Effector memory CD8-positive, alpha-beta T cell (primary cell): ENCODE measurements around the gene GPHN.

Experiments
- ATAC-seq: fragments of 150-1000 bp; cut with Tn5 transposase; replicated peaks from 2 replicates; pipeline ENCODE4 v1.10.0; 2021; ENCODE audit warnings: mild to moderate bottlenecking, moderate library complexity
- DNase-seq, 3 experiments: peaks; one replicate each; pipeline ENCODE4 v3.0.0; 2021
- H3K27ac Mint-ChIP-seq, 2 donors: one replicate each; pipeline ENCODE4 v1.8.0; 2022; ENCODE audit warnings: mild to moderate bottlenecking in 2 of 2, mixed read lengths in 2 of 2, moderate library complexity in 2 of 2
- H3K27me3 Mint-ChIP-seq, 2 donors: one replicate each; pipeline ENCODE4 v1.8.0; 2022; ENCODE audit warnings: mixed read lengths in 2 of 2
- H3K36me3 Mint-ChIP-seq: one replicate; pipeline ENCODE4 v1.8.0; 2022; ENCODE audit warnings: mild to moderate bottlenecking, moderate library complexity, mixed read lengths; ENCODE audit not compliant: insufficient read depth
- H3K4me1 Mint-ChIP-seq, 2 donors: one replicate each; pipeline ENCODE4 v1.8.0; 2022; ENCODE audit warnings: low read depth in 2 of 2, mixed read lengths in 2 of 2
- H3K4me3 Mint-ChIP-seq, 2 donors: one replicate each; pipeline ENCODE4 v1.8.0; 2022; ENCODE audit warnings: mild to moderate bottlenecking in 2 of 2, mixed read lengths in 2 of 2, moderate library complexity in 2 of 2
- H3K9me3 Mint-ChIP-seq, 2 donors: one replicate each; pipeline ENCODE4 v1.8.0; 2022; ENCODE audit warnings: mixed read lengths in 2 of 2

GPHN gene

DNA sequence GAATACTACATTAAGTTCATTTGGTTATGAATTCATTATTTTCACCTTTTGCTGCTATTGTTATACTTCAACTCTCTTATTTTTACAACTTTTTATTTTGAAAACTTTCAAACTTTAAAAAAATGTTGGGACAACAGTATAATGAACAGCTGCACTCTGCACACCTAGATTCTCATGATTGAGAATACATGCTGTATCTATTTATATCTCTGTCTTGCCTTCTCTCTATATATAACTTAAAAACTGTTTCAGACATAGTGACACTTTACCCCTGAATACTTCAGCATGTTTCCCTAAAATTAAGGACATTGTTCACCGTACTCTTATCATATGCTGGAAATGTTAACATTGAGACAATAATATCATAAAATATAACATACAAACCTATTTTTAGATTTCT, 237.1 kb downstream of the GPHN start:
- Mint-ChIP-seq H3K9me3 (peaks cover 0 to 9% of the 10 kb centered on the region in 2 donors), H3K27me3 (no peaks in the 10 kb centered on the region), H3K27ac (no peak overlapping the region), H3K4me3 (no peak overlapping the region), H3K4me1 (no peaks in the 10 kb centered on the region), H3K36me3 (no peaks in the 10 kb centered on the region)
- DNase-seq = no peak
- ATAC-seq = no peak

- Mint-ChIP-seq H3K4me3 (no peak overlapping the region), H3K27me3 (no peaks in the 10 kb centered on the region), H3K4me1 (peaks cover 0 to 2% of the 10 kb centered on the region in 2 donors), H3K9me3 (no peaks in the 10 kb centered on the region), H3K27ac (no peak overlapping the region), H3K36me3 (no peaks in the 10 kb centered on the region)
- ATAC-seq (no peak), DNase-seq (no peak)
These were observed 238.5 kb downstream of the GPHN start for GRCh38 chr14:66746316-66747006.

- no peaks in the 10 kb centered on the region for H3K36me3 Mint-ChIP-seq
- no peaks in the 10 kb centered on the region for H3K9me3 Mint-ChIP-seq
- ATAC-seq = no peak
- peaks cover 0 to 8% of the 10 kb centered on the region in 2 donors for H3K4me1 Mint-ChIP-seq
- no peak for DNase-seq
- H3K4me3 Mint-ChIP-seq = no peak overlapping the region
- H3K27ac Mint-ChIP-seq = no peak overlapping the region
- H3K27me3 Mint-ChIP-seq = no peaks in the 10 kb centered on the region
These were observed 244.2 kb downstream of the GPHN start for GRCh38 chr14:66752109-66752508.

GRCh38 chr14:66758031-66758613, 250.2 kb downstream of the GPHN start:
- H3K4me3 Mint-ChIP-seq = no peak overlapping the region
- H3K36me3 Mint-ChIP-seq = no peaks in the 10 kb centered on the region
- no peaks in the 10 kb centered on the region for H3K4me1 Mint-ChIP-seq
- ATAC-seq (no peak), DNase-seq (no peak)
- H3K27me3 Mint-ChIP-seq = no peaks in the 10 kb centered on the region
- H3K9me3 Mint-ChIP-seq = no peaks in the 10 kb centered on the region
- H3K27ac Mint-ChIP-seq = no peak overlapping the region

DNA sequence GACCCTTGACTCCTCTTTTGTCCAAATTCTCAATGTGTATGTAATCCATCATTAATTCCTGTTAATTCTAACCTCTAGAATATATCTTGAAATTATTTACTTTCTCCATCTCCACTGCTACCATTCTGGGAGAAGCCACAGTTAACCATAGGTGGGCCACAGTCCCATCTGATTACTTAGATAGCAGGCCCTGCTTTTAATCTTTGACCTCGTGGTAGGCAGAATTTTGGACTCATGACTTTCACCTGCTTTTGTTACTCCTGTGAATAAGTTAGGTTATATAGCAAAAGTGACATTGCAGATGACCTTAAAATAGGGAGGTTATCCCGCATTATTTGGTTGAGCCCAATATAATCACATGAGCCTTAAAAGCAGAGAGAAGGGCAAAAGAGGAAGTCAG, 264.2 kb downstream of the GPHN start:
- no peaks in the 10 kb centered on the region for H3K4me1 Mint-ChIP-seq
- no peaks in the 10 kb centered on the region for H3K27me3 Mint-ChIP-seq
- no peak overlapping the region for H3K4me3 Mint-ChIP-seq
- no peak overlapping the region for H3K27ac Mint-ChIP-seq
- DNase-seq = no peak
- no peaks in the 10 kb centered on the region for H3K9me3 Mint-ChIP-seq
- H3K36me3 Mint-ChIP-seq = no peaks in the 10 kb centered on the region
- ATAC-seq = no peak

DNA sequence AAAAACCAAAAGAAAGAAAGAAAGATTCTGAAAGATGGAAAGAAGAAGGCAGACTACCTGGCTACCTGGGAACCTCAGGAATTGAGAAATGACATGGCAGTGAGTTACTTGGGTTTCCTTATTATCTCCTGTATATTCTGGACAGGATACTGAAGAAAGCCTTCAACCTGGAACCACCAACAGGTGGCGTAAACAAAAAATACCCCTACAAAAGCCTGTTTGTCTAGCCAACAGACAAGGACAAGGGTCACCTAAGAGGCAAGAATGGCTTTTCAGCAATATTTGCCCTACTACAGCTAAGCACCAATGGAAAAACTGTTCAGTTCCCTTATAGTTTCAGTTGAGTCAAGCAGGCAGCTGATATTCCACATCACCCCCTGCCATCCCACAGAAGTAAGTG, 274.9 kb downstream of the GPHN start:
- Mint-ChIP-seq H3K27me3 (no peaks in the 10 kb centered on the region), H3K4me1 (no peaks in the 10 kb centered on the region), H3K36me3 (no peaks in the 10 kb centered on the region), H3K4me3 (no peak overlapping the region), H3K27ac (no peak overlapping the region), H3K9me3 (peaks cover 0 to 2% of the 10 kb centered on the region in 2 donors)
- ATAC-seq = no peak
- DNase-seq = no peak

GRCh38 chr14:66790101-66790500, 282.2 kb downstream of the GPHN start:
- Mint-ChIP-seq H3K27me3 (no peaks in the 10 kb centered on the region), H3K4me3 (no peak overlapping the region), H3K4me1 (no peaks in the 10 kb centered on the region)

GRCh38 chr14:66802962-66803361, 295.0 kb downstream of the GPHN start:
- Mint-ChIP-seq H3K4me1 (no peaks in the 10 kb centered on the region), H3K27ac (no peak overlapping the region), H3K27me3 (no peaks in the 10 kb centered on the region), H3K4me3 (no peak overlapping the region), H3K9me3 (peaks cover 18 to 29% of the 10 kb centered on the region in 2 donors), H3K36me3 (no peaks in the 10 kb centered on the region)
- DNase-seq = no peak
- ATAC-seq = no peak

More at GRCh38 chr14:66790101-66790500, 282.2 kb downstream of the GPHN start:
- H3K36me3 Mint-ChIP-seq = no peaks in the 10 kb centered on the region
- peaks cover 0 to 2% of the 10 kb centered on the region in 2 donors for H3K9me3 Mint-ChIP-seq
- no peak overlapping the region for H3K27ac Mint-ChIP-seq
- ATAC-seq (no peak), DNase-seq (no peak)

GRCh38 chr14:66804141-66804540, 296.2 kb downstream of the GPHN start:
- H3K9me3 Mint-ChIP-seq = peaks cover 18 to 29% of the 10 kb centered on the region in 2 donors

GRCh38 chr14:66813636-66814035, 305.7 kb downstream of the GPHN start:
- ATAC-seq (no peak), DNase-seq (no peak)
- H3K36me3 Mint-ChIP-seq = peaks cover 3% of the 10 kb centered on the region
- H3K4me1 Mint-ChIP-seq = no peaks in the 10 kb centered on the region
- H3K27me3 Mint-ChIP-seq = no peaks in the 10 kb centered on the region
- no peak overlapping the region for H3K27ac Mint-ChIP-seq
- no peak overlapping the region for H3K4me3 Mint-ChIP-seq
- H3K9me3 Mint-ChIP-seq = peaks cover 13 to 22% of the 10 kb centered on the region in 2 donors

More at GRCh38 chr14:66804141-66804540, 296.2 kb downstream of the GPHN start:
- Mint-ChIP-seq H3K27ac (no peak overlapping the region), H3K4me1 (no peaks in the 10 kb centered on the region), H3K4me3 (no peak overlapping the region), H3K27me3 (no peaks in the 10 kb centered on the region), H3K36me3 (no peaks in the 10 kb centered on the region)
- ATAC-seq (no peak), DNase-seq (no peak)

- Mint-ChIP-seq H3K4me3 (no peak overlapping the region), H3K9me3 (peaks cover 15 to 22% of the 10 kb centered on the region in 2 donors), H3K27ac (no peak overlapping the region), H3K27me3 (no peaks in the 10 kb centered on the region), H3K36me3 (peaks cover 3% of the 10 kb centered on the region), H3K4me1 (no peaks in the 10 kb centered on the region)
- no peak for ATAC-seq
- no peak for DNase-seq
These were observed 307.7 kb downstream of the GPHN start for GRCh38 chr14:66815687-66816086.

DNA sequence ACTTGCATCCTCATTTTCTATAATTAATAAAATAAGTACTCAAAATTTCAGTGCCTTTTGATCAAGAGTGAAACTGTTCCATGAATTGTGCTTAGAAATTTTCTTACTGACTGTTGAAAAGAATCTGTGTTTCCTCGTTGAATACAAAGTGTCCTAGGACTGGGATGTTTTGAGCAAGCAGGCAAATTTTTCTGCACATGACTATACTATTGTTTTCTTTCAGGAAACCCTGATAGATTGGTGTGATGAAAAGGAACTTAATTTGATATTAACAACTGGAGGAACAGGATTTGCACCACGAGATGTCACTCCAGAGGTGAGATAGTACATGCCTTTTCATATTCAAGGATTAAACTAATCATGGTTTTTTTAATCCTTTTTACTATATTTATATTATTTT, 316.3 kb downstream of the GPHN start:
- no peak for DNase-seq
- no peaks in the 10 kb centered on the region for H3K27me3 Mint-ChIP-seq
- no peaks in the 10 kb centered on the region for H3K4me1 Mint-ChIP-seq

DNA sequence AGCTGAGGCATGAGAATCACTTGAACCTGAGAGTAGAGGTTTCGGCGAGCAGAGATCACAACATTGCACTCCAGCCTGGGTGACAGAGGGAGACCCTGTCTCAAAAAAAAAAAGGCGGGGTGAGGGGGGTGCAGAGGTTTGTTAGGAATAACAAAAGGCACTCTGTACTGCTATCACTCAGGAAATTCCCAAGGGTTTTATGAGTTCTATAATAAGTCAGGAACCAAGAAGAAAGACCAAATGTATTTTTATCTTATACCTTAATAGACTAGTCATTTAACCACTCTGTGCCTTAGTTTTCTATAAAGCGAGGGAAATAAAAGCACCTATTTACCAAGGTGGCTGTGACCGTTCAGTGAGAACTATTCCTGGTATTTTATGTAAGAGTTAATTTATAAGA, 319.2 kb downstream of the GPHN start:
- no peak for ATAC-seq
- H3K4me3 Mint-ChIP-seq = no peak overlapping the region
- no peaks in the 10 kb centered on the region for H3K4me1 Mint-ChIP-seq
- no peaks in the 10 kb centered on the region for H3K36me3 Mint-ChIP-seq
- H3K27me3 Mint-ChIP-seq = no peaks in the 10 kb centered on the region
- DNase-seq = no peak
- H3K9me3 Mint-ChIP-seq = no peaks in the 10 kb centered on the region
- H3K27ac Mint-ChIP-seq = no peak overlapping the region

More for the DNA sequence above, 316.3 kb downstream of the GPHN start:
- H3K27ac Mint-ChIP-seq = no peak overlapping the region
- ATAC-seq = no peak
- H3K9me3 Mint-ChIP-seq = peaks cover 0 to 2% of the 10 kb centered on the region in 2 donors
- no peak overlapping the region for H3K4me3 Mint-ChIP-seq
- H3K36me3 Mint-ChIP-seq = no peaks in the 10 kb centered on the region

GRCh38 chr14:66831173-66831572, 323.2 kb downstream of the GPHN start:
- no peak overlapping the region for H3K4me3 Mint-ChIP-seq
- H3K36me3 Mint-ChIP-seq = no peaks in the 10 kb centered on the region
- no peaks in the 10 kb centered on the region for H3K27me3 Mint-ChIP-seq
- H3K4me1 Mint-ChIP-seq = no peaks in the 10 kb centered on the region
- peaks cover 0 to 5% of the 10 kb centered on the region in 2 donors for H3K9me3 Mint-ChIP-seq
- no peak for ATAC-seq
- DNase-seq = no peak
- no peak overlapping the region for H3K27ac Mint-ChIP-seq
